ENCODE data around the gene SLC22A9.
"Not testable (repeated sequence)": the region's sequence is repeated elsewhere in the genome, so short reads cannot be mapped to it uniquely, and the experiment has no call there.

Gene SLC22A9

GRCh38 chr11:63369165-63369970 lies at the start of gene SLC22A9:
Gene SLC22A9 (plus strand): TSS chr11:63369785. CDS start chr11:63370057, 272 bp downstream.
- DNase-seq (ENCODE audit: low read depth in 2 of 2): no peak

- DNase-seq (ENCODE audit: low read depth in 2 of 2): no peak
These were observed 47.9 kb upstream of the SLC22A9 start for GRCh38 chr11:63321723-63322122.

- not testable (repeated sequence) for DNase-seq (ENCODE audit: low read depth in 2 of 2)
These were observed 34.5 kb upstream of the SLC22A9 start for GRCh38 chr11:63335089-63335488.

- no peak for DNase-seq (ENCODE audit: low read depth in 2 of 2)
These were observed 32.5 kb upstream of the SLC22A9 start for GRCh38 chr11:63337070-63337469.

- DNase-seq (ENCODE audit: low read depth in 2 of 2): no peak
These were observed 26.5 kb upstream of the SLC22A9 start for GRCh38 chr11:63343130-63343529.

- no peak for DNase-seq (ENCODE audit: low read depth in 2 of 2)
These were observed 17.4 kb upstream of the SLC22A9 start for GRCh38 chr11:63352144-63352543.

- DNase-seq (ENCODE audit: low read depth in 2 of 2): no peak
These were observed 7.3 kb upstream of the SLC22A9 start for GRCh38 chr11:63362196-63362793.

GRCh38 chr11:63369971-63370588 lies 495 bp downstream of the SLC22A9 start:
- no peak for DNase-seq (ENCODE audit: low read depth in 2 of 2)

- DNase-seq (ENCODE audit: low read depth in 2 of 2): no peak
These were observed 1.8 kb downstream of the SLC22A9 start for GRCh38 chr11:63371396-63371795.

- no peak for DNase-seq (ENCODE audit: low read depth in 2 of 2)
These were observed 5.8 kb downstream of the SLC22A9 start for GRCh38 chr11:63375434-63375833.

GRCh38 chr11:63380130-63380529 lies 10.5 kb downstream of the SLC22A9 start:
- DNase-seq (ENCODE audit: low read depth in 2 of 2): no peak

- DNase-seq (ENCODE audit: low read depth in 2 of 2): no peak
These were observed 26.1 kb downstream of the SLC22A9 start for GRCh38 chr11:63395697-63396096.

- DNase-seq (ENCODE audit: low read depth in 2 of 2): no peak
These were observed 34.8 kb downstream of the SLC22A9 start for GRCh38 chr11:63404161-63404935.

GRCh38 chr11:63405114-63405513 lies 35.5 kb downstream of the SLC22A9 start:
- DNase-seq (ENCODE audit: low read depth in 2 of 2): no peak

GRCh38 chr11:63406458-63406857 lies 36.9 kb downstream of the SLC22A9 start:
- DNase-seq (ENCODE audit: low read depth in 2 of 2): no peak

GRCh38 chr11:63417174-63417852 lies 47.7 kb downstream of the SLC22A9 start:
- no peak for DNase-seq (ENCODE audit: low read depth in 2 of 2)

GRCh38 chr11:63427971-63428508 lies 58.5 kb downstream of the SLC22A9 start:
- DNase-seq (ENCODE audit: low read depth in 2 of 2): no peak

- not testable (repeated sequence) for DNase-seq (ENCODE audit: low read depth in 2 of 2)
These were observed 61.1 kb downstream of the SLC22A9 start for GRCh38 chr11:63430731-63431130.

GRCh38 chr11:63435351-63435750 lies 65.8 kb downstream of the SLC22A9 start:
- DNase-seq (ENCODE audit: low read depth in 2 of 2): not testable (repeated sequence)

- DNase-seq (ENCODE audit: low read depth in 2 of 2): not testable (repeated sequence)
These were observed 66.2 kb downstream of the SLC22A9 start for GRCh38 chr11:63435831-63436230.

GRCh38 chr11:63443714-63444113 lies 74.1 kb downstream of the SLC22A9 start:
- no peak for DNase-seq (ENCODE audit: low read depth in 2 of 2)
